Neural cell (in vitro differentiated cells): ENCODE data around the gene AIF1. TPM values are rescaled to one million over a fixed set of nuclear protein-coding genes. Genes with fewer than 3 reads are reported as not detected.

Source experiments
- H2AFZ ChIP-seq: fragments of 200-600, 300-800 bp; sonication (generic), shearing (Covaris generic); 2 replicates; pipeline ENCODE4 v1.6.0; 2014; ENCODE audit warnings: low read depth, mild to moderate bottlenecking, antibody characterized with exemption, low read length, moderate library complexity
- H3F3A ChIP-seq: fragments of 200-600 bp; shearing (Covaris generic); 2 replicates; pipeline ENCODE4 v1.6.1; 2016; ENCODE audit warnings: mild to moderate bottlenecking, moderate library complexity, mixed read lengths, antibody characterized with exemption, low read length; ENCODE audit not compliant: insufficient read depth, poor library complexity, severe bottlenecking
- H3K27ac ChIP-seq: fragments of 200-600, 300-800 bp; sonication (generic), shearing (Covaris generic); 2 replicates; pipeline ENCODE4 v1.5.1; 2014; ENCODE audit warnings: mild to moderate bottlenecking, low read length, moderate library complexity
- H3K27me3 ChIP-seq: fragments of 300-800, 200-600 bp; sonication (generic), shearing (Covaris generic); 2 replicates; pipeline ENCODE4 v1.6.0; 2014; ENCODE audit warnings: mild to moderate bottlenecking, low read depth, low read length, moderate library complexity; ENCODE audit not compliant: insufficient read depth
- H3K36me3 ChIP-seq: fragments of 300-800, 200-600 bp; sonication (generic), shearing (Covaris generic); 2 replicates; pipeline ENCODE4 v1.5.1; 2014; ENCODE audit warnings: mild to moderate bottlenecking, antibody characterized with exemption, low read length, moderate library complexity; ENCODE audit not compliant: insufficient read depth
- H3K4me2 ChIP-seq: fragments of 300-800, 200-600 bp; sonication (generic), shearing (Covaris generic); 2 replicates; pipeline ENCODE4 v1.6.0; 2014; ENCODE audit warnings: mild to moderate bottlenecking, low read length
- H3K4me3 ChIP-seq: fragments of 300-800, 200-600 bp; sonication (generic), shearing (Covaris generic); 2 replicates; pipeline ENCODE4 v1.5.1; 2014; ENCODE audit warnings: mild to moderate bottlenecking, low read length, moderate library complexity
- H3K79me2 ChIP-seq: fragments of 200-600 bp; shearing (Covaris generic); replicated peaks from 2 replicates; pipeline ENCODE4 v1.6.0; 2014; ENCODE audit warnings: mild to moderate bottlenecking, low read length, moderate library complexity; ENCODE audit not compliant: insufficient read depth
- H3K9ac ChIP-seq: fragments of 300-800, 200-600 bp; sonication (generic), shearing (Covaris generic); 2 replicates; pipeline ENCODE4 v1.6.1; 2016; ENCODE audit warnings: mild to moderate bottlenecking, low read length, mixed read lengths
- H3K9me2 ChIP-seq: fragments of 200-600 bp; shearing (Covaris generic); 2 replicates; pipeline ENCODE4 v1.6.1; 2016; ENCODE audit warnings: mild to moderate bottlenecking, low read length, mixed read lengths; ENCODE audit not compliant: insufficient read depth
- H3K9me3 ChIP-seq: fragments of 200-600, 300-800 bp; sonication (generic), shearing (Covaris generic); 2 replicates; pipeline ENCODE4 v1.6.1; 2016; ENCODE audit warnings: mild to moderate bottlenecking, mixed run types, low read length, moderate library complexity, mixed read lengths
- H4K20me1 ChIP-seq: fragments of 200-600 bp; shearing (Covaris generic); 2 replicates; pipeline ENCODE4 v1.6.1; 2016; ENCODE audit warnings: mild to moderate bottlenecking, mixed run types; ENCODE audit not compliant: insufficient read depth
- EP300 ChIP-seq: fragments of 450-650 bp; conservative IDR thresholded peaks from 2 replicates; pipeline ENCODE4 v1.6.1; 2014; ENCODE audit warnings: antibody characterized with exemption, mild to moderate bottlenecking, moderate library complexity; ENCODE audit not compliant: poor library complexity, severe bottlenecking
- MXI1 ChIP-seq: fragments of 450-650 bp; conservative IDR thresholded peaks from 2 replicates; pipeline ENCODE4 v1.6.1; 2014; ENCODE audit warnings: antibody characterized with exemption, mild to moderate bottlenecking; ENCODE audit not compliant: poor library complexity, severe bottlenecking
- POLR2AphosphoS5 ChIP-seq: IDR thresholded peaks from 2 replicates; pipeline ENCODE4 v1.6.1; 2012
- RAD21 ChIP-seq: fragments of 450-650 bp; conservative IDR thresholded peaks from 2 replicates; pipeline ENCODE4 v1.6.1; 2014; ENCODE audit warnings: antibody characterized with exemption, mild to moderate bottlenecking, moderate library complexity
- REST ChIP-seq: IDR thresholded peaks from 2 replicates; pipeline ENCODE4 v1.6.1; 2012; ENCODE audit warnings: borderline replicate concordance
- SMC3 ChIP-seq: fragments of 450-650 bp; conservative IDR thresholded peaks from 2 replicates; pipeline ENCODE4 v1.6.1; 2014; ENCODE audit warnings: antibody characterized with exemption, mild to moderate bottlenecking, moderate library complexity; ENCODE audit not compliant: poor library complexity
- TAF1 ChIP-seq: IDR thresholded peaks from 2 replicates; pipeline ENCODE4 v1.6.1; 2012; ENCODE audit warnings: low read depth
- polyA plus RNA-seq: library from polyadenylated mRNA; depleted of rRNA; stranded (reverse); fragments of >200 nt; gene quantifications from 2 replicates; pipeline ENCODE4 v1.2.3, GENCODE V29; 2014

AIF1 gene
- polyA plus RNA-seq, 1 donor from 2014 or later = not detected

DNA sequence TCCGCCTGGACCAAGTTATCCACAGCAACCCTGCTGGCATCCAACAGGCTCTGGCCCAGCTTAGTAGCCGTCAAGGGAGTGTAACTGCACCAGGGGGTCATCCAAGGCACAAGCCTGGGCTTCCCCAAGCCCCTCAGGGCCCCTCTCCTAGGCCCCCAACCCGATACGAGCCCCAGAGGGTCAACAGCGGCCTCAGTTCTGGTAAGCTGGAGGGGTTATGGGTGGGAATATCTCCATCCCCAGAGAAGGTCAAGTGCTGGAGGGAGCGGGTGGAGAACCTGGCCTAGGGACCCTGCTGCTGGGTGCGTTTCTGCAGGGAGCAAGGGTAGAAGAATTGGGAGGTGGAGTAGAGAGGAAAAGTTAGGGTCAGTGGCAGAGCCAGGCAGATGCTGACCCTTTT lies 18.4 kb downstream of the AIF1 start:
- no peaks in the 10 kb centered on the region for H3K36me3 ChIP-seq
- H3F3A ChIP-seq = no peaks in the 10 kb centered on the region

GRCh38 chr6:31634131-31634530 lies 19.1 kb downstream of the AIF1 start:
- Histone ChIP-seq H4K20me1 (no peaks in the 10 kb centered on the region), H3K9me3 (no peaks in the 10 kb centered on the region), H3K79me2 (no peaks in the 10 kb centered on the region), H3K4me2 (no peak overlapping the region), H3K27me3 (no peaks in the 10 kb centered on the region), H3K4me3 (no peak overlapping the region), H3K36me3 (no peaks in the 10 kb centered on the region), H2AFZ (no peak overlapping the region), H3K9me2 (no peaks in the 10 kb centered on the region), H3K9ac (no peak overlapping the region), H3K27ac (no peak overlapping the region), H3F3A (no peaks in the 10 kb centered on the region)
- no peak for TF ChIP-seq POLR2AphosphoS5
- no peak for TF ChIP-seq RAD21
- no peak for TF ChIP-seq TAF1

More for the DNA sequence above, 18.4 kb downstream of the AIF1 start:
- Histone ChIP-seq H3K9me2 (no peaks in the 10 kb centered on the region), H2AFZ (no peak overlapping the region), H3K27ac (no peak overlapping the region), H4K20me1 (no peaks in the 10 kb centered on the region), H3K9me3 (no peaks in the 10 kb centered on the region), H3K79me2 (peaks cover 3% of the 10 kb centered on the region), H3K9ac (no peak overlapping the region), H3K4me3 (no peak overlapping the region), H3K4me2 (no peak overlapping the region), H3K27me3 (no peaks in the 10 kb centered on the region)
- TF ChIP-seq REST (no peak), EP300 (no peak), SMC3 (no peak), RAD21 (no peak)

- Histone ChIP-seq H3K4me3 (no peak overlapping the region), H3K27me3 (no peaks in the 10 kb centered on the region), H3K36me3 (no peaks in the 10 kb centered on the region), H3K9me2 (no peaks in the 10 kb centered on the region), H2AFZ (no peak overlapping the region), H3K9ac (no peak overlapping the region), H3F3A (no peaks in the 10 kb centered on the region), H3K4me2 (no peak overlapping the region), H3K9me3 (no peaks in the 10 kb centered on the region), H3K79me2 (no peaks in the 10 kb centered on the region), H4K20me1 (no peaks in the 10 kb centered on the region), H3K27ac (no peak overlapping the region)
- no peak for TF ChIP-seq POLR2AphosphoS5
- TF ChIP-seq TAF1 = no peak
- no peak for TF ChIP-seq SMC3
- no peak for TF ChIP-seq RAD21
- TF ChIP-seq EP300 = no peak
- TF ChIP-seq MXI1 = no peak
Measured at GRCh38 chr6:31634969-31635575, 20.0 kb downstream of the AIF1 start.
